Measurements from ENCODE around the gene MEF2C. TPM values are rescaled to one million over a fixed set of nuclear protein-coding genes. Genes with fewer than 3 reads are reported as not detected.
A peak's percentile ranks its signal among the peaks of the same experiment; 100 is the strongest.
"Not testable (repeated sequence)": the region's sequence is repeated elsewhere in the genome, so short reads cannot be mapped to it uniquely, and the experiment has no call there.

The MEF2C gene
- under 1 TPM; 0.09 to 0.27 TPM for total RNA-seq

- Mint-ChIP-seq H3K9me3 (no peaks in the 10 kb centered on the region), H3K27ac (no peak within 1 kb of the TSS), H3K36me3 (peaks cover 0 to 7% of the 10 kb centered on the region in 2 donors)
- ATAC-seq (peak in 1 of 2 donors; percentile 65), DNase-seq (ENCODE audit: low spot score in 2 of 2) (no peak)
Measured at GRCh38 chr5:88883059-88883835, at the start of gene MEF2C. Gene MEF2C (minus strand): TSS chr5:88883184. CDS start chr5:88823788, 59,396 bp downstream.

GRCh38 chr5:88932541-88932940 is 49.6 kb upstream of the MEF2C start:
- DNase-seq (ENCODE audit: low spot score in 2 of 2): no peak
- ATAC-seq: no peak
- Mint-ChIP-seq H3K27ac (no peak overlapping the region), H3K9me3 (no peaks in the 10 kb centered on the region), H3K36me3 (no peaks in the 10 kb centered on the region)

GRCh38 chr5:88930335-88930734 is 47.4 kb upstream of the MEF2C start:
- H3K36me3 Mint-ChIP-seq: no peaks in the 10 kb centered on the region
- no peak for DNase-seq (ENCODE audit: low spot score in 2 of 2)
- no peaks in the 10 kb centered on the region for H3K9me3 Mint-ChIP-seq
- no peak for ATAC-seq
- no peak overlapping the region for H3K27ac Mint-ChIP-seq

GRCh38 chr5:88929385-88929784 is 46.4 kb upstream of the MEF2C start:
- Mint-ChIP-seq H3K36me3 (no peaks in the 10 kb centered on the region), H3K27ac (no peak overlapping the region), H3K9me3 (no peaks in the 10 kb centered on the region)
- no peak for ATAC-seq
- DNase-seq (ENCODE audit: low spot score in 2 of 2): no peak

GRCh38 chr5:88926774-88927173 is 43.8 kb upstream of the MEF2C start:
- DNase-seq (ENCODE audit: low spot score in 2 of 2) (no peak), ATAC-seq (no peak)
- Mint-ChIP-seq H3K9me3 (no peaks in the 10 kb centered on the region), H3K27ac (no peak overlapping the region), H3K36me3 (no peaks in the 10 kb centered on the region)

GRCh38 chr5:88925692-88926490 is 42.9 kb upstream of the MEF2C start:
- Mint-ChIP-seq H3K36me3 (no peaks in the 10 kb centered on the region), H3K27ac (no peak overlapping the region), H3K9me3 (peaks cover 0 to 3% of the 10 kb centered on the region in 2 donors)
- DNase-seq (ENCODE audit: low spot score in 2 of 2) (no peak), ATAC-seq (no peak)

- H3K27ac Mint-ChIP-seq: no peak overlapping the region
Measured at GRCh38 chr5:88924330-88924657, 41.3 kb upstream of the MEF2C start.

GRCh38 chr5:88923623-88924329 is 40.8 kb upstream of the MEF2C start:
- no peaks in the 10 kb centered on the region for H3K36me3 Mint-ChIP-seq
- no peak overlapping the region for H3K27ac Mint-ChIP-seq
- H3K9me3 Mint-ChIP-seq: peaks cover 0 to 3% of the 10 kb centered on the region in 2 donors
- DNase-seq (ENCODE audit: low spot score in 2 of 2) (no peak), ATAC-seq (no peak)

More at GRCh38 chr5:88924330-88924657, 41.3 kb upstream of the MEF2C start:
- peaks cover 0 to 3% of the 10 kb centered on the region in 2 donors for H3K9me3 Mint-ChIP-seq
- no peaks in the 10 kb centered on the region for H3K36me3 Mint-ChIP-seq
- no peak for DNase-seq (ENCODE audit: low spot score in 2 of 2)
- ATAC-seq: no peak

- not testable (repeated sequence) for DNase-seq (ENCODE audit: low spot score in 2 of 2); H3K9me3 Mint-ChIP-seq; H3K36me3 Mint-ChIP-seq; H3K27ac Mint-ChIP-seq; ATAC-seq
Measured at GRCh38 chr5:88912743-88913142, 29.8 kb upstream of the MEF2C start.

- ATAC-seq, H3K36me3 Mint-ChIP-seq, H3K9me3 Mint-ChIP-seq: not testable (repeated sequence)
Measured at GRCh38 chr5:88911059-88911572, 28.1 kb upstream of the MEF2C start.

GRCh38 chr5:88904478-88904877 is 21.5 kb upstream of the MEF2C start:
- not testable (repeated sequence) for H3K27ac Mint-ChIP-seq; H3K9me3 Mint-ChIP-seq; H3K36me3 Mint-ChIP-seq; ATAC-seq; DNase-seq (ENCODE audit: low spot score in 2 of 2)

More at GRCh38 chr5:88911059-88911572, 28.1 kb upstream of the MEF2C start:
- not testable (repeated sequence) for H3K27ac Mint-ChIP-seq; DNase-seq (ENCODE audit: low spot score in 2 of 2)

- H3K27ac Mint-ChIP-seq; H3K36me3 Mint-ChIP-seq; DNase-seq (ENCODE audit: low spot score in 2 of 2); H3K9me3 Mint-ChIP-seq; ATAC-seq: not testable (repeated sequence)
Measured at GRCh38 chr5:88903966-88904365, 21.0 kb upstream of the MEF2C start.

- not testable (repeated sequence) for H3K27ac Mint-ChIP-seq; ATAC-seq; DNase-seq (ENCODE audit: low spot score in 2 of 2); H3K36me3 Mint-ChIP-seq; H3K9me3 Mint-ChIP-seq
Measured at GRCh38 chr5:88901077-88901476, 18.1 kb upstream of the MEF2C start.

GRCh38 chr5:88899096-88899737 is 16.2 kb upstream of the MEF2C start:
- H3K9me3 Mint-ChIP-seq: no peaks in the 10 kb centered on the region
- H3K36me3 Mint-ChIP-seq: no peaks in the 10 kb centered on the region
- ATAC-seq (no peak), DNase-seq (ENCODE audit: low spot score in 2 of 2) (no peak)
- H3K27ac Mint-ChIP-seq: no peak overlapping the region

GRCh38 chr5:88897748-88898147 is 14.8 kb upstream of the MEF2C start:
- Mint-ChIP-seq H3K9me3 (no peaks in the 10 kb centered on the region), H3K27ac (no peak overlapping the region), H3K36me3 (no peaks in the 10 kb centered on the region)
- ATAC-seq (no peak), DNase-seq (ENCODE audit: low spot score in 2 of 2) (no peak)

- ATAC-seq (no peak), DNase-seq (ENCODE audit: low spot score in 2 of 2) (no peak)
- Mint-ChIP-seq H3K36me3 (no peaks in the 10 kb centered on the region), H3K27ac (no peak overlapping the region), H3K9me3 (no peaks in the 10 kb centered on the region)
Measured at GRCh38 chr5:88895681-88896501, 12.9 kb upstream of the MEF2C start.

All from activated naive CD4-positive, alpha-beta T cell treated with anti-CD3 and anti-CD28 coated beads, Interleukin-2, amount 50 U/mL, for 72 hours (primary cell).